Occipital lobe (tissue), 2 donors: ENCODE results near the gene PNPLA8. TPM values are rescaled to one million over a fixed set of nuclear protein-coding genes. Genes with fewer than 3 reads are reported as not detected.
A peak's percentile ranks its signal among the peaks of the same experiment; 100 is the strongest.
"Not testable (repeated sequence)": the region's sequence is repeated elsewhere in the genome, so short reads cannot be mapped to it uniquely, and the experiment has no call there.

ENCODE experiments used
- DNase-seq: peaks from one replicate; lab custom pipeline; 2025; lab: John Stamatoyannopoulos, UW
- total RNA-seq: library from RNA; depleted of rRNA; stranded (reverse); fragments of >200 nt; gene quantifications from one replicate; pipeline ENCODE4 v1.2.3, GENCODE V29; 2014

Gene PNPLA8, protein sequence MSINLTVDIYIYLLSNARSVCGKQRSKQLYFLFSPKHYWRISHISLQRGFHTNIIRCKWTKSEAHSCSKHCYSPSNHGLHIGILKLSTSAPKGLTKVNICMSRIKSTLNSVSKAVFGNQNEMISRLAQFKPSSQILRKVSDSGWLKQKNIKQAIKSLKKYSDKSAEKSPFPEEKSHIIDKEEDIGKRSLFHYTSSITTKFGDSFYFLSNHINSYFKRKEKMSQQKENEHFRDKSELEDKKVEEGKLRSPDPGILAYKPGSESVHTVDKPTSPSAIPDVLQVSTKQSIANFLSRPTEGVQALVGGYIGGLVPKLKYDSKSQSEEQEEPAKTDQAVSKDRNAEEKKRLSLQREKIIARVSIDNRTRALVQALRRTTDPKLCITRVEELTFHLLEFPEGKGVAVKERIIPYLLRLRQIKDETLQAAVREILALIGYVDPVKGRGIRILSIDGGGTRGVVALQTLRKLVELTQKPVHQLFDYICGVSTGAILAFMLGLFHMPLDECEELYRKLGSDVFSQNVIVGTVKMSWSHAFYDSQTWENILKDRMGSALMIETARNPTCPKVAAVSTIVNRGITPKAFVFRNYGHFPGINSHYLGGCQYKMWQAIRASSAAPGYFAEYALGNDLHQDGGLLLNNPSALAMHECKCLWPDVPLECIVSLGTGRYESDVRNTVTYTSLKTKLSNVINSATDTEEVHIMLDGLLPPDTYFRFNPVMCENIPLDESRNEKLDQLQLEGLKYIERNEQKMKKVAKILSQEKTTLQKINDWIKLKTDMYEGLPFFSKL
- 89.8 TPM for total RNA-seq

DNA sequence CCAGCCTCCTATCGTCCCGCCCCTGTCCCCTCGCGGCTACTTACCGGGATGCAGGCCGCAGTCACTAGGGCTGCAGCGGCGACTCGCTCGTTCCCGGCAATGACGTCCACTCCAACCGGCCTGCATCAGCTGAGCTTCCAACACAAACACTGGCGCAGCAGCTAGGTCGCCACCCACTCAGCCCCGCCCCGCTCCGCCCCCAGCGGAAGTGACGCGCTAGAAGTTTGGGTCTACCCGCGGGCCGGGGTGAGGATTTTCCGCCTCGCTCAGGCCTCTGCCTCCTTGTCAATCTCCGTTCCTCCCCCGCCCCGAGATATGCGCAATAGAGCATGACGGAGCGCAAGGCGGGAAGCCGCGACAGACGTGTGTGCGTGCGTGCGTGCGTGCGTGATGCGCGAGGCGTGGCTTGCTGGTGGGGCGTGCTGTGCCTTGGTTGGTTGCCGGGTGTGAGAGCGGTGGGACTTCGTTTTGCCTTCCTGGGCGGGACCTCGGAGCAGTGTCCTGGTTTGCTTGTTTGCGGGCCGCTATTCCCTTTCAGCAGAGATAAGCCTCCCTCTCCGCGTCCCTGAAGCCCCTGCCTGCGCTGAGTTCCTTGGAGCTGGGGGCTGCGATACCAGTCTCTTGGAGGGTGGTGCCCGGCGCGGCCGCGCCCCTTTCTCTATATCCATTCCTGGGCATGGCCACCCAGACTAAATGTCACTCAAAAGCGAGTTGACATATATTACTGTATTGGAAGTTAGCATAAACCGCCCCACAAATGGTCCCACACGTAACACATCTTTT, at the start of gene PNPLA8:
Gene PNPLA8, minus strand, starts transcription at position 151 of the 783 bp plus-strand sequence. CDS start 10,644 bp downstream, outside the sequence.
- DNase-seq = peak; percentile 100

DNA sequence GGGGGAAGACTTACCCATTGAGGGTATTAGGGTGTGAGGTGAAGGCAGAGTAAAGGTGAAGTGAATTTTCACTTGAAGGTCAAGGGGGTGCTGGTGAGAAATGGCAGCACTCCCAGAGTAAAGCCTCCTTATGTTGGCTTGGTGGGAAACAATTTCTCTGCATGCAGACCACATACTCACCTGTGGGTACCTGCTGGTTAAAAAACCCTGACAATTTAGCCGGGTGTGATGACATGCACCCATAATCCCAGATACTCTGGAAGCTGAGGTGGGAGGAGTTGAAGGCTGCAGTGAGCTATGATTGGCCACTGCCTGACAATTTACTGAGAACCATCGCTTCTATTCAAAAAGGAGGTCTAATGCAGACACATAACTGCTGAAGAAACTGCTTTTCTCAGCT, 49.2 kb upstream of the PNPLA8 start:
- no peak for DNase-seq

DNA sequence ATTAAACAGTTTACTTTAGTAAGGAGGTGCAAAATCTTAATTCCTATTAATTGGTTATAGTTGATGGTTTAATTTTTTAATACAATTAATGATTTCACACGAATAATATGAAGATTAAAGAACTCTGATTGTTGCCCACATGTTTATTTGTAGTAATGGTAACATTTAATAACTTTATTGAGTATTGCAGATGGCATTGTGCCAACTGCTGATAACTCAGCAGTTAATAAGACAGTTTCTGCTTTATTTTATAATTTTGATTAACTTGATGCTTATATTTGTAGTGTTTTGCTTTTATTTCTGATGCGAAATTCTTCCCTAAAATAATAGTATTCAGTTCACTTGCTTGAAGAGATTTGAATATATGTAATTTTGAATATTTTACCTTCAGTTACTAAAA, 46.5 kb upstream of the PNPLA8 start:
- DNase-seq = no peak

DNA sequence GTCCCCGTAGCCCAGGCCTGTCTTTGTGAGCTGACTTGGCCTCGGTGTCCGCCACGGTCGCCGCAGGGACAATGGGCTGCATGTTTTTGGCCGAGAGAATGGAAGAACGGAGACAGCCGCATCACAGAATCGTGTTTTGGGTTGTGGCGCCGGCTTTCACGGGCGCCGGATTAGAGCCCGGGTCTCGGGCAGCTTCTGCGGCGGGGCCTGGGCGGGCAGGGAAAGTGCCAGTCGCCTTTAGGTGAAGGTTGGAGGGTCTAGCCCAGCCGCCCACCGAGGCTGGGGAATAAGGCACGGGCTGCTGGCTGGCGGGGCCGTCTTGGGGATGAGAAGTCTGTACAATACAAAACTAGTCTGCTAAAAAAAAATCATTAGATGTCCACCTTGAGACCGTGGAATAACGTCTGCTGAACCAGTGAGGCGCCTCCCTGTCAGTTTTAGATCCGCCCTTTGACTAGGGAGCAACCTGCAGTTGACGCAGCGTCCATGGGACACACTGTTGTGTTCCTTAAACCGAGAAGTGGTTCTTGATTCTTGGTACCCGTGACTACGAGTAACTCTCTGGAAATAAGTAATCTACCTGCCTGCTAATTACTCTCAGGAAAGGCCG, 44.3 kb upstream of the PNPLA8 start:
- peak; percentile 54 for DNase-seq

DNA sequence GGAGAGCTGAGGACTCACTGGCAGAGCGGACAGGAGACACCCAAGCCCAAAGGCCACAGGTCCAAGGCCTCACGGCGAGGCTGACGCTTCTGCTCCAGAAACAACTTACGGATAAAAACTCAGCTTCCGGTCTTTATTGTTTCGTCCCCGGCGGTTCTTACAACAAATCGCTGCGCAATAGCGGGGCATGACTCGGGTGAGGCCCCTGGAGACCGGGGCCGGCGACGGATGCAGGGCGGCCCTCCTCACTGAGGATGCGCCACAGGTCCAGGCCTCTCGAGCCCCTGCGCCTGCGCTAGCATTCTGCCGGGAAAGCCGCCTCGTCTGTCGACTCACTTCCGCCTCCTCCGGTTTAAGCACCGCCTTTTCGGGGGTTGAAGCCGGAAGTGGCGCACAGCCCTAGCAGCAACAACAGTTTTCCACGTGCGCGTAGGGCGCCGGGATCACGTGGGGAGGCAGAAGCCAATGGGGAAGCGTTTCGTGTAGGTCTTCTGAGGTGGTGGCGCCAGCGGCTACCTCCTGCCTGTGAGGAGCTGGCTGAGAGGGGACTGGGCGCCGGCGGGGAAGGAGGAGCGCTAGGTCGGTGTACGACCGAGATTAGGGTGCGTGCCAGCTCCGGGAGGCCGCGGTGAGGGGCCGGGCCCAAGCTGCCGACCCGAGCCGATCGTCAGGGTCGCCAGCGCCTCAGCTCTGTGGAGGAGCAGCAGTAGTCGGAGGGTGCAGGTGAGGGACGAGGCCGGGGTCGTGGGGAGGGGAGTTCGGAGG, 43.6 kb upstream of the PNPLA8 start, which contains the start of the genes DNAJB9 and THAP5:
Gene DNAJB9, plus strand, starts transcription at position 494 of the 765 bp plus-strand sequence. CDS start 1,853 bp downstream, outside the sequence.
Gene THAP5, minus strand, starts transcription at position 326 of the 765 bp plus-strand sequence. Its CDS starts 137 bp downstream, at position 189.
- DNase-seq = peak; percentile 99

DNA sequence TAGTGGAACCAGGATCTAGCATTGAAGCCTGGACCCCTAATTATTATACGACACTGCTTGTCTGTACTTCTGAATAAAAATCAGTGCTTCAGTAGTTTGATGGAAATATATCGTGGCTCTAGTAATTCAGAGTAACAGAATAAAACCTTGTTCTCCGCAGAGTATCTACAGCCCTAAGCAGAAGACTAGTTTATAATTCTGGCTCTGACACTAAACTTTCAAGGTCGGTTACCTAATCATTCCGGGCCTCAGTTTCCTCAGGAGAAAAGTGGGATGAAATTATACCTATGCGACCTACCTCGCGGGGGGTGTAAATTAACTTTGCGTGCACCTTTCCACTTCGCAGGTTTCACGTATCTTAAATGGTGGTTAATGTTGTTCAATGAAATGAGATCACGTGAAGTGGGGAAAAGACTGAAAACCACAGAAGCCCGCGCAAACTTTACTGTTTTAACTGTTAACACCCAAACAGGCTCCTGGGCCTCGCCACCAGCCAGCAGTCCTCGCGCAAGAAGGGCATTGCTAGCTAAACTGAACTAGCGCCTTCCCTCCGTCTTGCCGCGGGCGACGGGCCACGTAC, 43.0 kb upstream of the PNPLA8 start:
- DNase-seq = no peak

DNA sequence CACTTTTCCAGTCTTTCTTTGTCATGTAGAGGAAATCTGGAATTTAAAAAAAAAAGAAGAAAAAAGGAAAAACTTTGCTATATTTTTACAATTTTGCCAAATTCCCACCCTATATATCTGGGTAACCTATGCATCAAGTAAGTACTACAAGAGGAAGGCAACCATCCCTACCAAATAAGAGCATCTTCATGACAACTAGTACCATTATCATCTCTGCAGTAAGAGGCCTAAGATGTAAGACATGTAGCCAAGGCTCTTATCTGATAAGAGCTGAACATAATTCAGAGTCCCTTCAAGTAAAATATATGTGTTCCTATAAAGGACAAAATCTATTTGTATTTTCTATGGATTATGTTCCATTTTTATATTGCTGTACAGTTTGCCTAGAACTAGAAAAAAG, 40.1 kb upstream of the PNPLA8 start:
- DNase-seq = no peak

DNA sequence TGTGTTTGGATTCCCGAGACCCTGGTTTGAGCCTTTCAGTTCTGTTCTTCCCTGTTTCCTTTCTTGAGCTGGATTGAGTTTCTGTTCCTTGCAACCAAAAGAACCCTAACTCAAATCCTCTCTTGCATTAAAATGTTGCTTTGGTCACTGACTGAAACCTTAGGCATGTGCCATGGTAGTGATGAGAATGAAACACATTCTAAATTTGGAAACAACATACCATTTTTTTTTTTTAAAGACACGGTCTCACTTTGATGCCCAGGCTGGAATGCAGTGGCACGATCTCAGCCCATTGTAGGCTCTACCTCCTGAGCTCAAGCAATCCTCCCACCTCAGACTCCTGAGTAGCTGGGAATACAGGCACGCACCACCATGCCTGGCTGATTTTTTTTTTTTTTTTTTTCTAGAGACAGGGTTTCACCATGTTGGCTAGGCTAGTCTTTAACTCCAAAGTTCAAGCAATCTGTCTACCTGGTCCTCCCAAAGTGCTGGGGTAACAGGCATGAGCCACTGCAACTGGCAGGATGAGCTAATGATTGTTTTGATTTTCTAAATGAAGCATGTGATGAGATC, 35.2 kb upstream of the PNPLA8 start:
- no peak for DNase-seq

DNA sequence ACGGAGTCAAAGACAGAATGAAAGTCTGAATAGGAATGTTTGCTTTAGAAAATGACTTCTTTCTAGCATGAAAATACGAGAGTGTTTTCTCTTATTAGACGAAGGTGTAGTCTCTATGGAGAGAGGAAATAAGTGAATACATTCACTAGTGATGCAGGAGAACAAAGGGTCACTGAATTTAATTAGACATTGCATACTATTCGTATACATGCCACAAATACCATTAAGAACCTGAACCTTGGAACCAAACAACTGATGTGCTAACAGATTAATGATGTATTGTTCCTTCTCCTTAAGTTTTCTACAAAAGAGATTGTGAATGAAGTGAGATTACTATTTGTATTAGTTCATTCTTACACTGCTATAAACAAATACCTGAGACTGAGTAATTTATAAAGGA, 33.3 kb upstream of the PNPLA8 start:
- no peak for DNase-seq

DNA sequence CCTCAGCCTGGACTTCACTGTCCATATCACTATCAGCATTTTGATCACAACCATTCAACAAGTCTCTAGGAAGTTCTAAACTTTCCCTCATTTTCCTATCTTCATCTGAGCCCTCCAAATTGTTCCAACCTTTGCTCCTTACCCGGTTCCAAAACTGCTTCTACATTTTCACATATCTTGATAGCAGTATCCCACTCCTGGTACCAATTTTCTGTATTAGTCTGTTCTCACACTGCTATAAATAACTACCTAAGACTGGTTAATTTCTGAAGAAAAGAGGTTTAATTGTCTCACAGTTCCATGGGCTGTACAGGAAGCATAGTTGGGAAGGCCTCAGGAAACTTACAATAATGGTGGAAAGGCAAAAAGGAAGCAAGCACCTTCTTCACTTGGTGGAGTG, 31.7 kb upstream of the PNPLA8 start:
- DNase-seq = no peak

DNA sequence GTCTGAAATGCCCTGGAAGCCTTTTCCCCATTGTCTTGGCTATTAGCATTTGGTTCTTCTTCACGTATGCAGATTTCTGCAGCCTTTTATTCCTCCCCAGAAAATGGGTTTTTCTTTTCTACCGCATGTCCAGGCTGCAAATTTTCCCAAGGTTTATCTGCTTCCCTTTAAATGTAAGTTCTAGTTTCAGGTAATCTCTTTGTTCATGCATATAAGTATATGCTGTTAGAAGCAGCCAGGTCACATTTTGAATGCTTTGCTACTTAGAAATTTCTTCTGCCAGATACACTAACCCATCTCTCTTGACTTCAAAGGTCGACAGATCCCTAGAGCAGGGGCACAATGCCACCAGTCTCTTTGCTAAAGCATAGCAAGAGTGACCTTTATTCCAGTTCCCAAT, 31.3 kb upstream of the PNPLA8 start:
- no peak for DNase-seq

DNA sequence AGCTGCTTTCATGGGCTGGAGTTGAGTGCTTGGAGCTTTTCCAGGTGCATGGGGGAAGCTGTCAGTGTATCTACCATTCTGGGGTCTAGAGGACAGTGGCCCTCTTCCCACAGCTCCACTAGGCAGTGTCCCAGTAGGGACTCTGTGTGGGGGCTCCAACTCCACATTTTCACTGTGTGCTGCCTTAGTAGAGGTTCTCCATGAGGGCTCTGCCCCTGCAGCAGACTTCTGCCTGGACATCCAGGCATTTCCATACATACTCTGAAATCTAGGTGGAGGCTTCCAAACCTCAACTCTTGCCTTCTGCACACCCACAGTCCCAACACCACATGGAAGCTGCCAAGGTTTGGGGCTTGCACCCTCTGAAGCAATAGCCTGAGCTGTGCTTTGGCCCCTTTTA, 30.7 kb upstream of the PNPLA8 start:
- DNase-seq = not testable (repeated sequence)

DNA sequence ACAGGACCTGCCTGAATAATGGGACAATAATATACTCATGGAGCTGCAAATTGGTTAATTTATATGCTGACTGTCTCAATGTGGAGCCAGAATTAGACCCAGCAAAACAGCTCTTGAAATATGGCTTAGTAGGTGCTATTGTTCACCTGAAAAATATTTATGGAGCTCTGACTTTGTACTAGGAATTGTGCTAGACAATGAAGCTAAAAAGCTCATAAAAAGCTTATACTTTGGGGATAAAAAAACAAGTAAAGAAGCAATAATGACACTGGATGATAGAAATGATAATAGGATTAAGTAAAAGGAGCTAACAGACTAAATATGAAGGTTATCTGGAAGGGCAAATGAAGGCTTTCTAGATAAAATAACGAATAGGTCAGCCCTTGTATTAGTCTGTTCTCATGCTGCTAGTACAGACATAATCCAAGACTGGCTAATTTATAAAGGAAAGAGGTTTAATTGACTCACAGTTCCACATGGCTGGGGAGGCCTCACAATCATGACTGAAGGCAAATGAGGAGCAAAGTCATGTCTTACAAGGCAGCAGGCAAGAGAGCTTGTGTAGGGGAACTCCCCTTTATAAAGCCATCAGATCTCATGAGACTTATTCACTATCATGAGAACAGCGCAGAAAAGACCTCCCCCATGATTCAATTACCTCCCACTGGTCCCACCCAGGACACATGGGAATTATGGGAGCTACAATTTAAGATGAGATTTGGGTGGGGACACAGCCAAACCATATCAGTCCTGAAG, 22.4 kb upstream of the PNPLA8 start:
- not testable (repeated sequence) for DNase-seq

DNA sequence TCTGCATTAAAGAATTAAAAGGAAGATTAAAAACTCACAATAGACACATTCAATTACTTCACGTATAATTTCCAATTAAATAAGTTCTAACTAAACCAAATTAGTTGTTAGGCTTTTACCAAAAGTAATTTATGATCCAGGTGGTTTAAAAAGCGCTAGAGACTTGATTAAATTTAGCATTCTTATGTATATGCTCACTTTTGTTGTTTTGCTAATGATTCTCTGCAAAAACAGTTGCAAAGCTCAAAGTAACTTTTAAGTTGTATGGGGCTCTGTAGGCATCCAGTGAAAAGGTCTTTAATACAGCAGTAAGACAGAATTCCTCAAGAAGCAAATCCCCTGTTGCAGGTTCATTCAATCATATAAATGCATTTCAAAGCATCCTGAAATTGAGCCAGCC, 15.5 kb upstream of the PNPLA8 start:
- DNase-seq = no peak

DNA sequence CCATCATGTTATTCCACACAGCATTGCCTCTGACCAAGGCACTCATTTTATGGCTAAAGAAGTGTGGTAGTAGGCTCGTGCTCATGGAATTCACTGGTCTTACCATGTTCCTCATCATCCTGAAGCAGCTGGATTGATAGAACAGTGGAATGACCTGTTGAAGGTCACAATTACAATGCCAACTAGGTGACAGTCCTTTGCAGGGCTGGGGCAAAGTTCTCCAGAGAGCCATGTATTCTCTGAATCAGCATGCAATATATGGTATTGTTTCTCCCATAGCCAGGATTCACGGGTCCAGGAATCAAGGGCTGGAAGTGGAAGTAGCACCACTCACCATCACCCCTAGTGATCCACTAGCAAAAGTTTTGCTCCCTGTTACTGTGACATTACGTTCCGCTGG, 12.8 kb upstream of the PNPLA8 start:
- DNase-seq = not testable (repeated sequence)

DNA sequence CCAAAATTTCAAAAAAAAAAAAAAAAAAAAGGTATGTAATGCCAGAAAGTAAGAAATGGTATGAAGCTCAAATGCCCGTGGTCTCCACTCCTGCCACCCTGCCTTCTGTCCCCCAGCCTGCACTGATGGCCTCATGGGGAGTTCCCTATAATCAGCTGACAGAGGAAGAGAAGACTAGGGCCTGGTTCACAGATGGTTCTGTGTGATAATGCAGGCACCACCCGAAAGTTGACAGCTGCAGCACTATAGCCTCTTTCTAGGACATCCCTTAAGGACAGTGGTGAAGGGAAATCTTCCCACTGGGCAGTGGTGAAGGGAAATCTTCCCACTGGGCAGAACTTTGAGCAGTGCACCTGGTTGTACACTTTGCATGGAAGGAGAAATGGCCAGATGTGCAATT, 12.3 kb upstream of the PNPLA8 start:
- not testable (repeated sequence) for DNase-seq

DNA sequence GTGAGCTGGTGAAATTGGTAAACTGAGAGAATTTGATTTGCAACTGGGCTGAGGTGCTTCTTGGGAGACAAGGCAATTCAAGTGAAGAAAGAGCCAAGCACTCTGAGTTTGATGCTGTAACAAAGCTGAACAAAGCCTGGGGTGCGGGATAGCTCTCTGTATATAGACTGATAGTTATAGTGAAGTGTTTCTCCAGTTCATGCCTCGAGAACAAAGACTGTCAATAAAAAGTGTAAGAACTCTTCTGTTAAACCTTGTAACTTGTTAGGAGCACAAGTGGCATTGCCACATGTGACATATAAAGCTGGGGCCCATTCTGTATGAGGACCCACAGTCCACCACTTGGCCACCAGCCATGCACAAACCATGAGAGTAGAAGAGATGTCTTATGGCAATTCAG, 11.3 kb upstream of the PNPLA8 start:
- no peak for DNase-seq

DNA sequence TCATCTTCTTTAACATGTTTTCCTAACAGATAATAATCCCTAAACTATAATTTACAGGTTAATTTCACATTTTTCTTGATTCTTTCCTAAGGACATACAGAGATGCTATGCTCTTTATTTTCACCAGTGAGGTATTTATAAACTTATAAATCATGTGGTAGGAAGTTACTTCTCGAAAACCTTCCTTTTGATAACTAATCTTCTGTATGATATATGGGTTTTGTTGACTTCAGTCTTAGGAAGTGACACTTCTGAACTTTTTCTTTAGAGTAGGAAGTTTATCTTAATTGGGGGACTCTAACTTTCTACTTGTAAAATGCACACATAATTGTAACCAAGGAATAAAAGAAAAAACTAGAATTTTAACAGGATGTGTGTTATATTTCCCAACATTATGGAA, 9.8 kb upstream of the PNPLA8 start:
- no peak for DNase-seq

DNA sequence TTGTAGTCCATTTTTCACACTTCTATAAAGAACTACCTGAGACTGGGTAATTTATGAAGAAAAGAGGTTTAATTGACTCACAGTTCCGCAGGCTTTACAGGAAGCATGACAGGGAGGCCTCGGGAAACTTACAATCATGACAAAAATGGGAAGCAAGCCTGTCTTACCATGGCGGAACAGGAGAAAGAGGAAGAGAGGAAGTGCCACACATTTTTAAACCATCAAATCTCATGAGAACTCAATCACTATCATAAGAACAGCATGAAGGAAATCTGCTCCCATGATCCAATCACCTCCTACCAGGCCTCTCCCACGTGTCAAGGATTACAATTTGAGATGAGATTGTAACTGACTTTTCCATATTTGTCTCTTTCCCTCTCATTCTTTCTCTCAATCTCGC, 9.3 kb upstream of the PNPLA8 start:
- no peak for DNase-seq
